ENCODE results near the gene GPR152.

GPR152 gene, protein sequence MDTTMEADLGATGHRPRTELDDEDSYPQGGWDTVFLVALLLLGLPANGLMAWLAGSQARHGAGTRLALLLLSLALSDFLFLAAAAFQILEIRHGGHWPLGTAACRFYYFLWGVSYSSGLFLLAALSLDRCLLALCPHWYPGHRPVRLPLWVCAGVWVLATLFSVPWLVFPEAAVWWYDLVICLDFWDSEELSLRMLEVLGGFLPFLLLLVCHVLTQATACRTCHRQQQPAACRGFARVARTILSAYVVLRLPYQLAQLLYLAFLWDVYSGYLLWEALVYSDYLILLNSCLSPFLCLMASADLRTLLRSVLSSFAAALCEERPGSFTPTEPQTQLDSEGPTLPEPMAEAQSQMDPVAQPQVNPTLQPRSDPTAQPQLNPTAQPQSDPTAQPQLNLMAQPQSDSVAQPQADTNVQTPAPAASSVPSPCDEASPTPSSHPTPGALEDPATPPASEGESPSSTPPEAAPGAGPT

GRCh38 chr11:67452141-67452952, at the start of gene GPR152:
TSS of gene GPR152 (minus strand) at chr11:67452729. CDS start at chr11:67452724, 5 bp downstream.
- DNase-seq (ENCODE audit: low spot score) = no peak

DNA sequence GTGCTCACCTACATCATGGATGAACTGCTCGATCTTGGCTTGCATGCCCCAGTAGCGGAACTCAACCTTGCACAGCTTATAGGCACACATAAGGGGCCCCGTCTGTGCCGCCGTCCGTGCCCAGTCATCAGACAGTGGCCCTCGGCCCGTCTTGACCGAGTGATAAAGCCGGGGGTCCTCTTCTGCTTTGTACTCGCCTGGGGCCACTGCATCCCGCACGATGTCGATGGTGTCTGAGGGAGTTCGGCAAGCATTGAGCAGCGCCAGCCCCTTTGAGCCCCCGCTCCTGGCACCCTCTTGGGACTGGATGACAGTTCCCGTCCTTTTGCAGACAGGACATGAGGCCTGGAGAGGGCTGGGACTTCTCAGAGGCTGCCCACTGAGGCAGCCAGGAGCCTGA, 49.3 kb upstream of the GPR152 start:
- DNase-seq (ENCODE audit: low spot score) = no peak

DNA sequence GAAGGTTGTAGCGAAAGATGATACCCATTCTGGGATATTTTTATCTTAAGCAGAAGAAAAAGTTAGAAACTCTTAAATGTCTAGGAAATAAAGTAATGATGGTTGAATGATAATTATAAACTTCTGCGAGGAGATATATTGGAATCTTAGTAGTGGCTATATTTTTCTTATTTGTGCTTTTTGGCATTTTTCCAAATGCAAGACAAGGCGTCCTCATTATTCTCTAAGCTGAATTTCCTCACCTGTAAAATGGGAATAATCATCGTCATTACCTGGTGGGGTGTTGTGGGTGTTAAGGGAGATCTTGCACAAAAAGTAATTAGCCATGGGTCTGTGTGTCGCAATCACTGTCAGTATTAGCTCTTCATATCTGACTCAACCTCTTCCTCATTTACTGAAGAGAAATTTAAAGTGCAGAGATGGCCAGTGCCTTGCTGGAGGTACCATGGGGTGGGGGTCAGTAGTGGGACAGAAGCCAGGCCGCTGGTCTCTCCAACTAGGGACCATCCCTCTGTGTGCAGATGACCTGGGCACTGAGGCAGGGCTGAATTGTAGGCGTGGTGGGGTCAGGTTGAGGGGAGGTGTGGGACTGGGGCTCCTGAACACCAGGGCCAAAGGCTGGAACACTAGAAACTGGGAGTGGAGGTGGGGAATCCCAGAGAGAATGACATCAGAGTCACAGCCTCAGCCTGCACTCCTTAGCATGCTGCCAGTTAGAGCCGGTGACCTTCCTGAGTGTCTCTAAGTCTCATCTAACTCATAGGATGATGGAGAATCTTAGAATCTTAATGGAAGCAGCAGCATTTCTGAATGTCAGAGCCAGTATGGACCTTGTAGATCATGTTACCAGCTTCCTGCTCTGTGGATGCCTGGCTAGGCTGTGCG, 48.5 kb upstream of the GPR152 start:
- no peak for DNase-seq (ENCODE audit: low spot score)

- no peak for DNase-seq (ENCODE audit: low spot score)
Observed at GRCh38 chr11:67500484-67500821, 47.9 kb upstream of the GPR152 start.

- no peak for DNase-seq (ENCODE audit: low spot score)
Observed at GRCh38 chr11:67499808-67500483, 47.4 kb upstream of the GPR152 start.

- DNase-seq (ENCODE audit: low spot score) = no peak
Observed at GRCh38 chr11:67498544-67498972, 46.0 kb upstream of the GPR152 start.

DNA sequence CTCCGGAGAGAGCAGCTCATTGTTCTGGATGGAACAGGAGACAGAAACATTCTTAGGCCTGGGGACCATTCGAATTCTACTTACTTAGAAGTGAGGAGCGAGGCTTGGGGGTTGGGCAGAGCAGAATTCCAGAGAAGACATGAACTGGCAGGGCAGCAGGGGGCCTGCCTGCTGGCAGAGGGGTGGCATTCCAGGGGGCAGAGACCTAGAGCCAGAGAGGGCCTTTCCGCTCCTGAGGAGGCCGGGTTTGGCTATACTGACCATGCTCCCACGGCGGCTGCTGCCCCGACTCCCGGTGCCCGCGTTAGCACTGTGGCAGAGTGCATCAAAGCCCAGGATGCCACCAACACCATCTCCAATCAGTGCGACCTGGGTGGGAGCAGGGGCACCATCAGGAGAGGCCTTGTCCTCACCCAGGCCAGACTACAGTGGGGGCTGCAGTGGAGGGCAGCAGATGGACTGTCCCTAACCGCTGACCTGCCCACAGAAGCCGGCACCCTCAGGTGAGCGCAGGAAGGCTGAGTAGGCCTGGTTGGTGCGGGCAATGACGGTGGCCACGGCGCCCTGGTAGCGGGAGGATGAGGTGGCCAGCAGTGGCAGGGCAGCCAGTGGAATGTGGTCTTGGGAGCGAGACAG, 45.2 kb upstream of the GPR152 start:
- no peak for DNase-seq (ENCODE audit: low spot score)

DNA sequence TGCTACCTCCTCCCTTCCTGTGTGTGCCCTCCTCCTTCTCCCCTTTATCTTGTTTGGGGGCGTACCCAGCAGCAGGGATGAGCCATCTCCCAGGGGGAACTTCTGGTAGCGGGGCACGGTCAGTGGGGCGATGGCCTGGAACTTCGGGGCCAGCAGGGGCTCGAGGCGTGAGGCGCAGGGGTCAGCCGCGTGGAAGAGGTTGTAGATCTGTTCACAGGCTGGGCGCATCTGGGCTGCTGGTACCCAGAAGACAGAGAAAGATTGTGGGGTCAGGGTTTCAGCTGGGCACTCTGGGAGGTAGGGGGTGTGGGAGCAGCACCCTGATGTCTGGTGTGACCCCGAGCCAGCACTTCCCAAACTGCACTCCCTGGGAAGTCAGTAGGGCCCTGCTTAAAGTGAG, 43.6 kb upstream of the GPR152 start:
- DNase-seq (ENCODE audit: low spot score) = no peak

DNA sequence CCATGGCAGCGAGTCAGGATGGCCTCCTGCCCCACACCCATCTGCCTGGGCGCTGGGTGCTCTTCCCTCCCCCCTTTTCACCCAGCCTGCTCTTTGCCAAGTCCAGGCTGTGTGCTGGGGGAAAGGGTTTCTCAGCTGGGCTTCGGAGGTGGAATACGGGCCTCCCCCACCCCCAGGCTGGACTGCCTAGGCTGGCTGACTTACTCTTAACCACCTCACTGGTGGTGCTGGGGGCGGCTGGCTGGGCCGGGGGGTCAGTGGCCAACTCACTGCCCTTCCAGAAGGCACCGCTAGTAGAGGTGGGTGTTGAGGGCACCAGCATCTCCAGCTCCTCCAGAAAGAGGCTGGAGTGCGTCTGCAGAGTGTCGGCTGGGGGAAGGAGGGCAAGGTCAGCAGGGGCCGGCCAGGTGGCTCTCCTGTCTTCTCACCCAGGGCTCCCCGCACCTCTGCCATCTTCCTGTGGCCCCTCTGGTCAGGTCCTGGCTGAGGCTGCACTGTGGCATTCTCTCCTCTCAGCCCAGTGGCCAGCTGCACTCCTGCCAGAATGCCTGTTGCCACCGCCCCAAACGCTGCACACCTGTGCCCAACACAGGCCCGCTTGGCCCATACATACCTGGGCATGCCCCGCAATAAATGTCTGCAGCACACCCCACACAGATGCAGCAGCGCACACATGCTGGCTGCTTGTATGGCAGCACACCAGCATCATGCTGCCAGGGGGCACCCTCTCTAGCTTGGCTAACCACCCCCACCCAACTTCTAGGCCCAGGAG, 42.9 kb upstream of the GPR152 start:
- DNase-seq (ENCODE audit: low spot score) = no peak

- no peak for DNase-seq (ENCODE audit: low spot score)
Observed at GRCh38 chr11:67494371-67495233, 42.1 kb upstream of the GPR152 start.

GRCh38 chr11:67493548-67494370, 41.2 kb upstream of the GPR152 start:
- no peak for DNase-seq (ENCODE audit: low spot score)

DNA sequence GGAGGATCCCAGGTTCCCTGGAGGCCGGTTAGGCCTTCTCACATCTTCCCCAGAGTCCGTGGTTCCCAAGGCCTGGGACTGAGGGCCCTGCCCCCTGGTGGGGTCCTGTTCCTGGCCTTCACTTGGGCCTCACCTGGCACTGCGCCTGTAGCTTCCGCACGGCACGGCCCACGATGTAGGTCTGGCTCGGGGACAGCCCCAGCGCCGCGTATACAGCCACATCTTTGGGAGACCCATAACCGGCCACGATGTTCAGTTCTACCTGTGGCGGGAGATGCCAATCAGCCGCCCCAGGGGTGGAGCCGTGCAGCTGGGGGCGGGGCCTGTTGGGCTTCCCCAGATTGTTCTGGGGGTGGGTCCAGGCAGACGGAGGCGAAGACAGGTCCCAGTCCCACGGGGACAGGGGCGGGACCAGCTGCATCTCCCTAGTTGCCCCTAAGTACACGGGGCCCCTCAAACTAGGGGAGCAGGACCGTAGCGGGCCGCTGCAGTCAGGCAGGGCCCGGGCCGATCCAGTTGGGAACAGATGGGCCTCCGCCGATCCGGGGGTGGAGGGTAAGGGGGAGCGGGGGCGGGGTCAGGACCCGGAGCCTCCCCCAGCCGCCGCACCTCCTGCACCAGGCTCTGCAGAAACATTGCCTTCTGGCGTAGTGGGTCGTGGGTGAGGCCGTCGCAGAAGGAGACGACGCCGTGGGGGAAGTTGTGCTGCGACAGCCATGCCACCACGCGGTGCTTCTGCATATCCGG, 40.4 kb upstream of the GPR152 start:
- DNase-seq (ENCODE audit: low spot score) = no peak

- DNase-seq (ENCODE audit: low spot score) = no peak
Observed at GRCh38 chr11:67492069-67492727, 39.7 kb upstream of the GPR152 start.

DNA sequence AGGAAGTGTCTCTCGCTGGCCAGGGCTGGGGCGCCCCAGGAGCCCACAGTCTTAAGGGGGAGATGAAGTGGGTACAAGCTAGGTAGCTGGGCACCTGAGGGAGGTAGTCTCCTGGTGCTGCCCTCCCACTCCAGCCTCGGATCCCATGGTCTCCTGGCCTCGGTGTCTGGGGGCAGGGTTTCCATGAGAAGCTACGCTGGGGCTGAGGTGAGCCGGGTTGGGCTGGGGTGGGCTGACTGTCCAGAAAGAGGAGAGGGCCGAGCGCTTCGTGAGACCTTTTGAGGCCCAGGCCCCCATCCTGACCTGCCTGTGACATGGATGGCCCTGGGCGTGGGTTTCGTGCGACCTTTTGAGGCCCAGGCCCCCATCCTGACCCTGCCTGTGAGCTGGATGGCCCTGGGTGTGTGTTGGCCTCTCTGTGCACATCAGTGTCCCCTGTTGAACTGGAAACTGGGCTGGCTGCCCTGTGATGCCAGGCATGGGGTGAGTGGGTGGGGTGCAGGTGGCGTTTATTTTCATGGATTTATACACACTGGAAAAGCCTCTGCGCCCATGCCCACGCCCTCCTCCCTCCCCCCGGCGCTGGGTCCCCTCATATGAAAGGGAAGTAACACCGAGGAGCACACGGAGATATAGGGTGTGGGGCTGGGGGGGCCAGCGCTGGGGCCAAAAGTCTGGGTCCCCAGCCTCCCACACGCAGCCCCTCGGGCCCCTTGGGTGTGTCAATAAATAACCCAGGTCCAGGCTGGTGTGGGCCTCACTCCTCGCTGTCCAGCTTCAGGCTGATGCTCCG, 38.9 kb upstream of the GPR152 start:
- no peak for DNase-seq (ENCODE audit: low spot score)

DNA sequence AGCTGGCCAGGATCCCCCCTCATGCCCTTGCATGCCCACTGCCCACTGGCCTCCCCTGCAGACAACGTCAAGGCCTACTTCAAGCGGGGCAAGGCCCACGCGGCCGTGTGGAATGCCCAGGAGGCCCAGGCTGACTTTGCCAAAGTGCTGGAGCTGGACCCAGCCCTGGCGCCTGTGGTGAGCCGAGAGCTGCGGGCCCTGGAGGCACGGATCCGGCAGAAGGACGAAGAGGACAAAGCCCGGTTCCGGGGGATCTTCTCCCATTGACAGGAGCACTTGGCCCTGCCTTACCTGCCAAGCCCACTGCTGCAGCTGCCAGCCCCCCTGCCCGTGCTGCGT, 38.2 kb upstream of the GPR152 start:
- DNase-seq (ENCODE audit: low spot score) = no peak

DNA sequence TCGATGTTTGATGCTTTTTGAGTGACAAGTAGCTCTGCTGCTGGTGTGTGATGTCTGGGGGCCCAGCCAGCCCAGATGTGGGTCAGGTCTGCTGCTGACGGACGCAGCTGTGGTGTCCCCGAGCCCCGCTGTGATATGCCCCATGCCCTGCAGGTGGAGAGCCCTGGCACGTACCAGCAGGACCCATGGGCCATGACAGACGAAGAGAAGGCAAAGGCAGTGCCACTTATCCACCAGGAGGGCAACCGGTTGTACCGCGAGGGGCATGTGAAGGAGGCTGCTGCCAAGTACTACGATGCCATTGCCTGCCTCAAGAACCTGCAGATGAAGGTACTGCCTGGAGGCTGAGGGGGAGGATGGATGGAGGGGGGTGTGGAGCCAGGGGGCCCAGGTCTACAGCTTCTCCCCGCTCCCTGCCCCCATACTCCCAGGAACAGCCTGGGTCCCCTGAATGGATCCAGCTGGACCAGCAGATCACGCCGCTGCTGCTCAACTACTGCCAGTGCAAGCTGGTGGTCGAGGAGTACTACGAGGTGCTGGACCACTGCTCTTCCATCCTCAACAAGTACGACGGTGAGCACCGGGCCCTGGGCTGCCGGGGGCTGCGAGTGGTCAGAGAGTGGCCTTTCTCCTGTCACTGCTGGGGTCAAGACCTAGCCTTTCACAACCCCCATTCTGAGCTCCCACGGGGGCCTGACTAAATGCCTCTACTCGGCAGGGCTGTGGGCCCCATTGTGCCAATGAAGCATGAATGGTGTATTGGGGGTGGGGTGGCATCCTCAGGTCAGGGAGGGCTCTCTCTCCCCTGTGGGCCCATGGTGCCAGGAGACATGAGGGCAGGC, 37.6 kb upstream of the GPR152 start:
- no peak for DNase-seq (ENCODE audit: low spot score)

Data from HuH-7 (cell line).